ENCODE measurements around the gene DLK1.

DNA sequence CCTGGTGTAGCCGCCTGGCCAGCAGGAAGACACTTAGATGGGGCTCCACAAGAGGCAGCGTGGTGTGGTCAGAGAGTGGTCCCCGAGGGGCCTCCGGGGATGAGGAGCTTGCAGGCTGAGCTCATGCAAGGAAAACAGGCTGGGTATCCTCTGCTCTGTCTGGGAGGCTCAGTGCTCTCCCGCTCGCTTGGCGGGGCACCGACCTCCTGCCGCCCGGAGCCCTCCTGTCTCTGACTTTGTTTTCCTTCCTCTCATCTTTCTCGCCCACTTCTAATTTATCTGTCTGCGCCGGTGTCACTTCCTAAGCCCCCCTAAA lies 31.3 kb upstream of the DLK1 start:
- TF ChIP-seq POLR2AphosphoS5 (IDR thresholded peaks at IDR 0.05; ENCODE audit: borderline replicate concordance, low read depth, low read length), result no peak
- no peak for TF ChIP-seq FOXP2 (optimal IDR thresholded peaks at IDR 0.05; ENCODE audit: control extremely low read depth, extremely low read length, insufficient read depth)

Measured in SK-N-MC (cell line).